ENCODE data around the gene PBX3.

DNA sequence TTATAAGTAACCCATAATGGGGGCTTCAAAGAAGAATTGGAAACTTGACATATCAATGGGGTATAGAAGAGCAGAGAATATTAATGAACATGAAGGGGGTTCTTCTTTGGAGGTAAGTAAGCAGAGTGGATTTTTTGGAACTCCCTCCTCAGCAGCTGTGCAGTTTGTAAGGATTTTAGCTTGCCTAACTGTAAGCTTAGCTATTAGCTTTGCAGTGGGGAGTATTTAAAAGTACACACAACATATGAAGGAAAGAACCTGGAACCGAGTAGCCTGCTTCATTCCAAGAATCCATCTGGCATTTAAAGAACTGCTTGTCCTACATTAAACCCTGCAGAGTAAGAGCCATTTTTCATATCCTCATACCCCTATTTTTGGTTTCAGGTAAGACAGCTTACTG lies 2.2 kb upstream of the PBX3 start:
- TF ChIP-seq CTCF (IDR thresholded peaks at IDR 0.05) (no peak), POLR2A (IDR thresholded peaks at IDR 0.05) (no peak)

Data from lower leg skin (tissue), 3 donors.